ENCODE measurements around the gene ABCA10.

ABCA10 gene

GRCh38 chr17:69164206-69164605 is 64.4 kb downstream of the ABCA10 start:
- no peak for DNase-seq

DNA sequence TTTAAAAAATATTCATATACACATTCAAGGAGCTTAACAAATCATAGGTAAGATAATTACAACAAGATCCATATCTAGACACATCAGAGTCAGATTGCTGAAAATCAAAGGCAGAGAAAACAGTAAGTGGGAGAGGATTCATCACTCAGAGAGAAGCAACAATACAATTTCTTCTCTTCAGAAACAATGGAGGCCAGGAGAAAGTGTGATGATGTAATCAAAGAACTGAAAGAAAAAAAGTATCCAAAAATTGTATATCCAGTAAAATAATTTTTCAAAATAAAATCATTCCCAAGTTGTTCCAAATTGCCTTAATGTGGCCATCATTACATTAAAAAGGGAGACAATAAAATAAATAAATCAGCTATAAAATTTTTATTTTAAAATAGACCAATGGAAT is 69.2 kb downstream of the ABCA10 start:
- no peak for DNase-seq

GRCh38 chr17:69154267-69154666 is 74.4 kb downstream of the ABCA10 start:
- DNase-seq = no peak

DNA sequence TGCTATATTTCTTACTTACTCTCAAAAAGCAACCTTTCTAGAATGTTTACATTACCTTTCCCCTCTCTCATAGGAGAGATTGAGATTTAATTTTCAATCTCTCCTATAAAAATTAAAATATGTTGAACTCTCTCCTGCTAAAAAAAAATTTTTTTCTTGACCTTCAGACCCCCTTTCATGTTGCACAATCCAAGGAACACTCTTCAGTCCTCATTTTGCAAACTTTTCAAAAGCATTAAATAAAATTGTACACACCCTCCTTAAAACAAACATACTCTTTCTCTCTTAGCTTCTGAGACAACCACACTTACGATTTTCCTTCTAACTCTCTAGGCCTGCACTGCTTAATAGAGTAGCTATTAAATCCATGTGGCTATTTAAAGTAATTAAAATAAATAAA is 78.3 kb downstream of the ABCA10 start:
- no peak for DNase-seq

- DNase-seq = no peak
These were observed 81.2 kb downstream of the ABCA10 start for GRCh38 chr17:69147460-69147859.

DNA sequence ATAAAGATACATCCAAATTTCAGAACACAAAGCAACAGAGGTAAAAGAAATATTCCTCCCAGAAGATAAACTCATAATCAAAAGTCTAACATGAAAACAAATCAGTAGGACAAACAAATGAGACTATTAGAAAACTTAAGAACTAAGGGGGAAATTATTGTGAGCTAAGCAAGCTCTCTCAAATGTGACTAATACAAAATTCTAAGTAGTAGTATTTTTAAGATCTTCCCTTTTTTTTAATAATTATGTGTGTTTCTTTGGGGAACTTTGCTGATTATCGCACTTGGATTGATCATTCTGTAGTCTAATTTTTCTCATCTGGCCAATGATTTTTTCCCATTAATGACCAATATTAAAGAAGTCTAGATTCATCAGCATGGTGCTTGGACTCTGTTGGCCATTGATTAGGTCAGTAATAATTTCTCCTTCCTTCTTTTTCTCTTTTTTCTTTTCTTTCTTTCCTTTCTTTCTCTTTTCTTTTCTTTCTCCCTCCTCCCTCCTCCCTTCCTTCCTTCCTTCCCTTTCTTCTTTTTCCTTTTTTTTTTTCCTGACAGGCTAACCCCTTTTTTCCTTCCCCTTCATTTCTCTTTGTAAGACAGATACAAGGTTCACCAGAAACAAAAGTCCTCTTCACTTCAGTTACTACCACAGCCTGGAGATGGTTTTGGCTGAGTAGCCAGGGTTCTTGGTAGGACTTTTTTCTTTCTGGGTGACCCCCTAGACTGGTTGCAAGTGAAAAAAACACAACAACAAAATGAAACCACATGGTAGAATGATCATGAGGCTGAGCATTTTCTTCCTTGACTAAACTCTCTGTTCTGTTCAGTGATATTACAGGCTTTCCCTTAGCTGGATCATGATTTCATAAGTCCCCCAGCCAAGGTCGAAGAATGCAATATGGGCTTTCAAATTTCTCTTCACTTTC is 84.0 kb downstream of the ABCA10 start:
- no peak for DNase-seq

DNA sequence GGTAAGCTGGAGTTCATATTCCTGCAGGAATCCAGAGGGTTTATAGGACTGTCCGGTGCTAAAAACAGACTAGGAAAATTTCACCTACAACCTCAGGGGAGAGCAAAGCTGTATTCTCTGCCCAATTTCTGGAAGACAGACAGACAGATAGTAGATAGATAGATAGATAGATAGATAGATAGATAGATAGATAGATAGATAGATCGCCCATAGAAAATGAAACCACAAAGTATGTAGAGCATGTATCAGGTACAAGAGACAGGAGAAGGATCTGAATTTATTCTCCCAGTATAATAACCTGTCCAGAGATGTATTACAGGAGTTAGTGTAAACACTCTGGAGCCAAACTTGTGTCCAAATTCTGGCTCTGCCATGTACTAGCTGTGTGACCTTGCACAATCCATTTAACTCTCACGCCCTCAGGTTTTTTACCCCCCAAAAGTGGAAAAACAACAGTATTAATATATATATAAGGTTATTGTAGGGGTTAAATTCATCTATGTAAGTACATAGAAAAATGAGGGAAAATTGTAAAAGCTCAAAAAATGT is 84.9 kb downstream of the ABCA10 start:
- DNase-seq = no peak

DNA sequence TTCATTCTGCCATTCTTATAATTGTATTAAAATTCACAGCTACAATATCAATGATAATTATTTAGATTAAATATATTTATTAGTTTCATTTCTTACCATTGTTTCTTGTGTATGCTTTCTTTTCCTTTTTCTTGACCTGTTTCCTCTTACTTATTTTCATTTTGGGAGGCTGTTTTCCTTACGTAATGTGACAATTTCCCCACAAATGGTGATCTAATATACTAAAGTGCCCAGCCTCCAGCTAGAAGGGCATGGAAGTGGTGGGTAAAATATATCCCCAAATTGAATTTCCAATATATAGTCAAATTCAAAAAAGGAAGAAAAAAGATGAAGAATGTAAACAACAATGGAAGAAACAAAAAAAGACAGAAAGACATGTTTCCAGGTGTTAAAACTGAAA is 85.5 kb downstream of the ABCA10 start:
- DNase-seq = no peak

- no peak for DNase-seq
These were observed 86.3 kb downstream of the ABCA10 start for GRCh38 chr17:69142175-69142802.

- DNase-seq = no peak
These were observed 87.0 kb downstream of the ABCA10 start, which contains the start of gene ABCA6 for GRCh38 chr17:69141431-69142174. Gene ABCA6 (minus strand): TSS chr17:69141895. CDS start chr17:69140703, 1,192 bp downstream.

- DNase-seq = no peak
These were observed 94.5 kb downstream of the ABCA10 start for GRCh38 chr17:69134112-69134511.

GRCh38 chr17:69130627-69131296 is 97.9 kb downstream of the ABCA10 start:
- DNase-seq = no peak

DNA sequence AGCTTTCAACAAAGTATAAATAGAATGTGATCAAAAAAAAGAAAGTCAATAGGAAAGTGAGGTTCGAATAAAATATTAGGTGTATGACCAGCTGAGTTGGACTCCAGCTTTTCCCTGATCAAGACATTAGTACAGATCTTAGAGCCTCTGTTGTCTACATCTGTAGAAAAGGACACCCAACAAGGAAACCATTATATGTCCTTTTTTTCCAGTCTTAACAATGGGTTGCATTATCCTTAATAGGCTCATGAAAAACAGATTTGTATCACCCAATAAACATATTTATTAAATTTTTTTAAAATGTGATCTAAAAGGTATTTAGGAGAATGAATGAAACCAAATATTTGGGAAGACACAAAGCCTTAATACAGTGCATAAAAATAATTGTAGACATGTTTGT is 105.0 kb downstream of the ABCA10 start:
- no peak for DNase-seq

GRCh38 chr17:69122065-69122464 is 106.6 kb downstream of the ABCA10 start:
- no peak for DNase-seq

DNA sequence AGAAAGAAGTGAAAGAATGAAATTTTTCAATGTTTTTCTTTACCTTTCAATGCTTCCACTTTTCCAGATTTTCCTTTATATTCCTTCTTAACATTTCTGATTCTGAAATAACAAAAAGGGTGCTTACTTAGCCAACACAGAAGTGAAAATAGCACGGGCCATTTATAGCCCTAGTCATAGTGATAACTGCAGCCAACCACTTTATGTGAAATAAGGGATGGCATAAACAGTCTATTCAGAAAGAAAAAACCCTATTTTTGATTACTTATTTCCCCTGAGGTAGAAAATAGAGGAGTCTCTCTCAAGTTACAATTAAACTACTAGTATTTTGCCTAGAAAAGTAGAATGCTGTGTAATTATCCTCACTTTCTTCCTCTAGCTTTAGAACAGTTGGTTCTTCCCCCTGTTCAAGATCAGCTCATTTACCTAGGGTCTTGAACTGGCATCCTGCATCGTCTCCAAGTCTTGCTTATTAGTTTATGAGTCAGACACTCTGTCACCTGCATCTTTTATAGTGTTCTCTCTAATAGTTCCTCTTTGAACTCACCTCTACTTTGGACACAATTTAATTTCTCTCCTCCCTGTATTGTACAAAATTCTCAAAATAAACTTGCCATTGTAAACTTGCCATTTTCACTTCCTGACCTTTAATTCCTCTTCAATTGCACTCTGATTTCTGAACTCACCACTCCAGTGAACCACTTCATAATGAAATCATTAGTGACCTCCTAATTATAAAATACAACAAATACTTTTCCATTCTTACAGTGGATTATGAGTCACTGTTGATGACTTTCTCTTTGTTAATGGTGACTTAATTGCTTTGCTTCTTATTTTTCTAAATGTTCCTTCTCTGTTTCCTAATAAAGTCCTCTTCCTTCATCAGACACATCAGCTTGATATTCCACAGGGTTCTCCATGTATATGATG is 110.5 kb downstream of the ABCA10 start:
- no peak for DNase-seq

DNA sequence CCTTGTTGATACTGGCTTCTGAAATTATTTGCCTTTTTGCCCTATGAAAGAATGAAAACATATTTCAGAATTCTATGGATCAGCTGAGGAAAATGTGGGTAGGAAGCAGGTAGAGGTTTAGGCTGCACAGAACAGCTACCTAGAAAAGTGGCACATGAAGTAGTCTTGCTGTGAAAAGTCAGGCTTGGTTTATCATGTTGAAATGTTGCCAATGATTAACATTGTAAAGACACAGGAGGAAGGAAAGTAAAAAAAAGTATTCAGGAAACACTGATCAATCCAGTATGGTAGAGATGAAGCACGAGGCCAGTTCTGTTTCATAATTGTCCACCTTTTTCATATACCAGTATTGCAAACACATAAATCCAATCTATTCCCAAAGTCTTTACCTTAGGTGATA is 116.8 kb downstream of the ABCA10 start:
- no peak for DNase-seq

DNA sequence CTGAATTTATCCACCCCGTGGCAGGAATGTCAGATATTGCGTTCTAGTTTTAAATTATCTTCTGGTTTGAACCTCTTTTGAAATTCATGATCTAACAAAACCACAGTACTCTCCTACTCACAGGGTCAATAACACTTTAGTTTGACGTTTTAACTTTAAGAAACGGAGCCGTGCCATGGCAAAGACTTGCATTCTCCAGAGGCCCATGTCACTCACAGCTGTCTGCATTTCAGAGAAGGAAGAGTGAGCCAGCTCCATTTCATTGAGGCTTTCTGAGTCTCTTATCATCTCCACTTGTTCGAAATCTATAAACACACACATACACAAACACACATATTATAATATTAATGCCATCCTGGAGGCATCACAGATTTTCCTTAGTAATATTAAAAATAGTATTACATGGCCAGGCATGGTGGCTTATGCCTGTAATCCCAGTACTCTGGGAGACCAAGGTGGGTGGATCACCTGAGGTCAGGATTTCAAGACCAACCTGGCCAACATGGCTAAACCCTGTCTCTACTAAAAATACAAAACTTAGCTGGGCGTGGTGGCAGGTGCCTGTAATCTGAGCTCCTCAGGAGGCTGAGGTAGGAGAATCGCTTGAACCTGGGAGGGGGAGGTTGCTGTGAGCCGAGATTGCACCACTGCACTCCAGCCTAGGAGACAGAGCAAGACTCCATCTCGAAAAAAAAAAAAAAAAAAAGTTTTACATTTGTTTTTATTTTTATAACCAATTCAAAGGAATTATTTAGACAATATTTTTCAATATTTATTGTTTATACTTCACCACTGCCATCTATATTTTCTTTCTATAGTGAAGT is 122.5 kb downstream of the ABCA10 start:
- no peak for DNase-seq

- no peak for DNase-seq
These were observed 124.9 kb downstream of the ABCA10 start for GRCh38 chr17:69103557-69104233.

DNA sequence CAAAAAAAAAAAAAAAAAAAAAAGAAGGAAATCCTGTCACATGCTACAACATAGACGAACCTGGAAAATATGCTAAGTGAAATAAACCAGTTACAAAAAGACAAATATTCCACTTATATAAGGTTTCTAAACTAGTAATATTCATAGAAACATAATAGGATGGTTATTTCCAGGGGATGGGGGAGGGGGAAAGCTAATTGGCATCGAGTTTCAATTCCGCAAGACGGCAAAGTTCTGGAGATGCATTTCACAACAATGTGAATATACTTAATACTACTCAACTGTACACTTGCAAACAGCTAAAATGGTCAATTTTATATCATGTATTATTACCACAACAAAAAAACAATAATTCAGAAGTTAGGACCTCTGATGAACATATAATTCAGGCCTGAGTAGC is 130.0 kb downstream of the ABCA10 start:
- DNase-seq = no peak

All from NCI-H187 treated with DMSO at 0.1 percent for 48 hours (cell line).